Neuron (in vitro differentiated cells): ENCODE results near the gene LRAT.

Experiments
- H2AFZ ChIP-seq: one replicate; pipeline ENCODE4 v1.6.1; 2013; ENCODE audit warnings: low read depth, mild to moderate bottlenecking, inconsistent platforms, low read length, moderate library complexity
- H3K27me3 ChIP-seq: one replicate; pipeline ENCODE4 v1.6.1; 2013; ENCODE audit warnings: low read length; ENCODE audit not compliant: insufficient read depth
- H3K36me3 ChIP-seq: one replicate; pipeline ENCODE4 v1.6.1; 2013; ENCODE audit warnings: low read length; ENCODE audit not compliant: insufficient read depth
- H3K4me1 ChIP-seq: one replicate; pipeline ENCODE4 v1.6.1; 2013; ENCODE audit warnings: low read length; ENCODE audit not compliant: insufficient read depth
- H3K4me3 ChIP-seq: 2 replicates; pipeline ENCODE4 v1.5.1; 2013; ENCODE audit warnings: mild to moderate bottlenecking, low read length, moderate library complexity
- H3K9me3 ChIP-seq: one replicate; pipeline ENCODE4 v1.6.1; 2013; ENCODE audit warnings: low read length

Gene LRAT

GRCh38 chr4:154781983-154782293 lies 38.1 kb downstream of the LRAT start:
- H2AFZ ChIP-seq = no peak overlapping the region
- H3K27me3 ChIP-seq = no peaks in the 10 kb centered on the region
- no peaks in the 10 kb centered on the region for H3K9me3 ChIP-seq
- no peak overlapping the region for H3K4me3 ChIP-seq
- no peaks in the 10 kb centered on the region for H3K36me3 ChIP-seq
- no peaks in the 10 kb centered on the region for H3K4me1 ChIP-seq
